GM23248 (cell line): ENCODE measurements around the gene SLC23A1. TPM values are rescaled to one million over a fixed set of nuclear protein-coding genes. Genes with fewer than 3 reads are reported as not detected.
A peak's percentile ranks its signal among the peaks of the same experiment; 100 is the strongest.

Source experiments
- DNase-seq: peaks from one replicate; pipeline ENCODE4 v3.0.0-alpha.2; 2015
- H2AFZ ChIP-seq: fragments of 200-600 bp; sonication (generic); 2 replicates; pipeline ENCODE4 v1.6.1; 2016; ENCODE audit warnings: antibody characterized with exemption
- H3F3A ChIP-seq: fragments of 200-600 bp; sonication (generic); 2 replicates; pipeline ENCODE4 v1.6.1; 2016; ENCODE audit warnings: mild to moderate bottlenecking, antibody characterized with exemption, mixed run types; ENCODE audit not compliant: insufficient read depth
- H3K27ac ChIP-seq: fragments of 200-600 bp; sonication (generic); 2 replicates; pipeline ENCODE4 v1.5.1; 2016; ENCODE audit warnings: mild to moderate bottlenecking
- H3K27me3 ChIP-seq: fragments of 200-600 bp; sonication (generic); replicated peaks from 2 replicates; pipeline ENCODE4 v1.6.1; 2016; ENCODE audit warnings: mild to moderate bottlenecking; ENCODE audit not compliant: insufficient read depth
- H3K36me3 ChIP-seq: fragments of 200-600 bp; sonication (generic); 2 replicates; pipeline ENCODE4 v1.6.1; 2016; ENCODE audit warnings: low read depth, mild to moderate bottlenecking
- H3K4me1 ChIP-seq: fragments of 200-600 bp; sonication (generic); 2 replicates; pipeline ENCODE4 v1.6.1; 2016; ENCODE audit warnings: mild to moderate bottlenecking; ENCODE audit not compliant: insufficient read depth
- H3K4me2 ChIP-seq: fragments of 200-600 bp; sonication (generic); one replicate; pipeline ENCODE4 v1.6.1; 2016; ENCODE audit warnings: mild to moderate bottlenecking; ENCODE audit not compliant: unreplicated experiment
- H3K4me3 ChIP-seq: fragments of 200-600 bp; sonication (generic); 2 replicates; pipeline ENCODE4 v1.5.1; 2016; ENCODE audit warnings: mild to moderate bottlenecking
- H3K79me2 ChIP-seq: fragments of 200-600 bp; sonication (generic); 2 replicates; pipeline ENCODE4 v1.6.1; 2016; ENCODE audit warnings: mild to moderate bottlenecking; ENCODE audit not compliant: insufficient read depth
- H3K9ac ChIP-seq: fragments of 200-600 bp; sonication (generic); 2 replicates; pipeline ENCODE4 v1.6.1; 2016; ENCODE audit warnings: mild to moderate bottlenecking
- H3K9me2 ChIP-seq: fragments of 200-600 bp; sonication (generic); 2 replicates; pipeline ENCODE4 v1.6.1; 2016; ENCODE audit warnings: mixed run types, mild to moderate bottlenecking, moderate library complexity; ENCODE audit not compliant: insufficient read depth
- H3K9me3 ChIP-seq: fragments of 200-600 bp; sonication (generic); one replicate; pipeline ENCODE4 v1.6.1; 2017; ENCODE audit warnings: low read depth
- H4K20me1 ChIP-seq: fragments of 200-600 bp; sonication (generic); 2 replicates; pipeline ENCODE4 v1.6.0; 2016; ENCODE audit not compliant: insufficient read depth
- EZH2 ChIP-seq: fragments of 200-600 bp; sonication (generic); IDR thresholded peaks from 2 replicates; pipeline ENCODE4 v1.6.1; 2018; ENCODE audit warnings: antibody characterized with exemption, mild to moderate bottlenecking; ENCODE audit not compliant: insufficient read depth, poor library complexity, severe bottlenecking
- EZH2phosphoT487 ChIP-seq: fragments of 200-600 bp; sonication (generic); IDR thresholded peaks from 2 replicates; pipeline ENCODE4 v1.6.1; 2018; ENCODE audit warnings: antibody characterized with exemption, moderate library complexity, mild to moderate bottlenecking, low read depth; ENCODE audit not compliant: insufficient read depth
- WGBS, 2 experiments: methylation state at CpG; one replicate each; pipeline ENCODE4 v1.1.6; 2015 to 2017; ENCODE audit warnings: low lambda C conversion rate in 2 of 2, low coverage in 1 of 2; ENCODE audit errors: missing lambda C conversion rate in 2 of 2; 5-methylcytosine and 5-hydroxymethylcytosine counted together
- in situ Hi-C: fragments of 300-500 bp; cut with MboI; formaldehyde crosslinking; loops from 2 replicates; pipeline ENCODE4 v1.15.0; 2020
- polyA plus RNA-seq: library from polyadenylated mRNA; unstranded; fragments of >200 nt; fragmentation: Nextera tagmentation; extraction: Ambion mirVana; gene quantifications from 2 replicates; pipeline ENCODE4 v1.2.1, GENCODE V29; 2016
- total RNA-seq: library from RNA; depleted of rRNA; stranded (reverse); fragments of >200 nt; shearing (Covaris generic); gene quantifications from 2 replicates; pipeline ENCODE4 v1.2.3, GENCODE V29; 2014; rRNA removed

Gene SLC23A1
- total RNA-seq: not detected in 2 replicates
- polyA plus RNA-seq: 0.08 TPM in 1 of 2 replicates, not detected in the other

- WGBS, 2 experiments: 69 to 77% methylated on average over 10 of the region's 10 CpGs
- in situ Hi-C loops: no loop called here
Measured at GRCh38 chr5:139383275-139383992, at the start of gene SLC23A1. Gene SLC23A1, minus strand, starts transcription at chr5:139383297. Its CDS starts 44 bp downstream, at chr5:139383253.

DNA sequence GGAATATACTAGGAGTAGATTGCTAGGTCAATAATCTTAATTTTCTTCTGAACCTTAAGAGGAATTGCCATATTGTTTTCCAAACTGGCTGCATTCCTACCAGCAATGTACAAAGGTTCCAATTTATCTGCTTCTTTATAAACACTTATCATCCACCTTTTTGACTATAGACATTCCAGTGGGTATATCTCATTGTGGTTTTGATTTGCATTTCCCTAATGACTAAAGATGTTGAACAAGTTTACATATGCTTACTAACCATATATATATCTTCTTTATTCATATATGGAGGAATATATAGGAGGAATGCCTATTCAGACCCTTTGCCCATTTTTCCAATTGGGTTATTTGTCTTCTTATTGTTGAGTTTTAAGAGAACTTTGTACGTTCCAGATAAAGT is 48.6 kb upstream of the SLC23A1 start:
- 0 out of 2 replicates have a peak, but pooled peaks cover 5% of the 10 kb centered on the region for H3F3A ChIP-seq
- H3K9ac ChIP-seq: no peak overlapping the region
- no peak overlapping the region for H3K4me3 ChIP-seq
- H3K27ac ChIP-seq: no peak overlapping the region
- H3K9me2 ChIP-seq: no peaks in the 10 kb centered on the region
- 0 out of 2 replicates have a peak, but pooled peaks cover 3% of the 10 kb centered on the region for H3K4me1 ChIP-seq
- no peaks in the 10 kb centered on the region for H4K20me1 ChIP-seq
- no peaks in the 10 kb centered on the region for H3K79me2 ChIP-seq
- no peak overlapping the region for H2AFZ ChIP-seq
- H3K4me2 ChIP-seq: no peak overlapping the region
- H3K36me3 ChIP-seq: no peaks in the 10 kb centered on the region
- no peaks in the 10 kb centered on the region for H3K9me3 ChIP-seq
- no peaks in the 10 kb centered on the region for H3K27me3 ChIP-seq
- no peak for TF ChIP-seq EZH2
- no peak for TF ChIP-seq EZH2phosphoT487
- no peak for DNase-seq
- 90 to 97% methylated on average over 1 of the region's 1 CpG for WGBS, 2 experiments
- in situ Hi-C loops: no loop called here

More at GRCh38 chr5:139383275-139383992, at the start of gene SLC23A1:
- Histone ChIP-seq H3K79me2 (no peaks in the 10 kb centered on the region), H4K20me1 (no peaks in the 10 kb centered on the region), H3K27me3 (no peaks in the 10 kb centered on the region), H3K27ac (no peak within 1 kb of the TSS), H3K4me3 (no peak within 1 kb of the TSS), H3K9ac (no peak within 1 kb of the TSS), H2AFZ (no peak within 1 kb of the TSS), H3K9me3 (no peaks in the 10 kb centered on the region), H3F3A (0 out of 2 replicates have a peak, but pooled peaks cover 6% of the 10 kb centered on the region), H3K4me1 (peaks cover 7% of the 10 kb centered on the region; the same call in 1 of the 2 replicates), H3K9me2 (no peaks in the 10 kb centered on the region), H3K4me2 (no peak within 1 kb of the TSS), H3K36me3 (no peaks in the 10 kb centered on the region)
- peak; percentile 47 for DNase-seq
- TF ChIP-seq EZH2 (no peak), EZH2phosphoT487 (no peak)

DNA sequence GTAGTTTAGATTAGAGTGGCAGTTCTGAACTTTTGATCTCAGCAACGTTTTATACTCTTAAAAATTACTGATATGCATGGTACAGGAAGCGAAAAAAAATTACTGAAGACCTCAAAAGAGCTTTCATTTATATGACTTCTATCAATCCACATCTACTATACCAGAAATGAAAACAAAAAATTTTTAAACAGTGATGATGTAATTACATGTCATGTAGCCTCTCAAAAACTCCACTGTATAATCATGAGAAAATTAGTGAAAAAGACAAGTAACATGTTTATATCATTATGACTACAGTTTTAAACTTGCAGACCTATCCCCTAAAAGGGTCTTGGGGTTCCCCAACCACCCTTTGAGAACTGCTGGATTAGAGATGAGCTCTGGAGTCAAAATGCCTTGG is 46.9 kb upstream of the SLC23A1 start:
- TF ChIP-seq EZH2: no peak
- TF ChIP-seq EZH2phosphoT487: no peak
- Histone ChIP-seq H3K79me2 (no peaks in the 10 kb centered on the region), H3K36me3 (no peaks in the 10 kb centered on the region), H3K9ac (no peak overlapping the region), H3K4me1 (0 out of 2 replicates have a peak, but pooled peaks cover 4% of the 10 kb centered on the region), H3K4me3 (no peak overlapping the region), H3K9me3 (no peaks in the 10 kb centered on the region), H3F3A (0 out of 2 replicates have a peak, but pooled peaks cover 5% of the 10 kb centered on the region), H3K27ac (no peak overlapping the region), H3K9me2 (no peaks in the 10 kb centered on the region), H3K27me3 (no peaks in the 10 kb centered on the region), H4K20me1 (no peaks in the 10 kb centered on the region), H2AFZ (no peak overlapping the region), H3K4me2 (no peak overlapping the region)
- in situ Hi-C loops: no loop called here
- DNase-seq: no peak
- 78 to 84% methylated on average over 2 of the region's 2 CpGs for WGBS, 2 experiments

DNA sequence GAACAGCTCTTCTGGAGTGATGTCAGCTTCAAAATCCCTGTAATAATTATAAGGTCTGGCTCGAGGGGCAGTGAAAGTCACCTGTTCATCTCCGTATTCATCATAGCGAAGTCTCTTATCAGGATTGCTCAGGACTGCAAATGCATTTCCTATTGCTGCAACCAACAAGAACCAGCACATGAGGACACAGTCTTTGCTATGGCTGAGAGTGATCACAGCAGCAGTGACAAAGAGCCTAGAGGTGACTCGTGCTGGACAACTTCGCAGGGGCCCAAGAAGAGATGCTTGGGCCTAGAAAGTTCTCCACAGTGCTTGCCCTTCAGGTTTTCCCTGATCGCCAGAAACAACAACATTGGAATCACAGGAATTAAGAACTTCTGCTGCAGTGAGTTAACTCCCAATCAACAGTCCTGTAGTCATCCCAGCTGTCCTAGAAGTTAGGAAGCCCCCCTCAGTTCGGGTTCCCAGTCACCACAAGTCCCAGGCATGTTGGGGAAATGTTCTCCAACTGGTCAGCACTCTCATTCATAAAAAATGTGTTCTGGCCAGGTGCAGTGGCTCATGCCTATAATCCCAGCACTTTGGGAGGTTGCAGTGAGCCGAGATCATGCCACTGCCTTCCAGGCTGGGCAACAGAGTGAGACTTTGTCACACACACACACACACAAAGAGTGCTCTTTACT is 43.2 kb upstream of the SLC23A1 start:
- peak; percentile 53 for DNase-seq
- Histone ChIP-seq H3K27me3 (no peaks in the 10 kb centered on the region), H3F3A (0 out of 2 replicates have a peak, but pooled peaks cover 5% of the 10 kb centered on the region), H3K9ac (no peak overlapping the region), H3K27ac (peak overlapping the region; percentile 56), H3K9me2 (no peaks in the 10 kb centered on the region), H3K79me2 (no peaks in the 10 kb centered on the region), H3K4me3 (no peak overlapping the region), H3K4me2 (no peak overlapping the region), H2AFZ (no peak overlapping the region), H4K20me1 (no peaks in the 10 kb centered on the region), H3K4me1 (0 out of 2 replicates have a peak, but pooled peaks cover 4% of the 10 kb centered on the region), H3K36me3 (no peaks in the 10 kb centered on the region), H3K9me3 (no peaks in the 10 kb centered on the region)
- TF ChIP-seq EZH2phosphoT487 (no peak), EZH2 (no peak)
- 74 to 83% methylated on average over 8 of the region's 8 CpGs for WGBS, 2 experiments
- in situ Hi-C loops: loop anchor here (10.0 kb wide), 1 partner anchor 88 kb away; no protein-coding TSS in a partner anchor
